ENCODE measurements around the gene USE1.
A peak's percentile ranks its signal among the peaks of the same experiment; 100 is the strongest.

USE1 gene

DNA sequence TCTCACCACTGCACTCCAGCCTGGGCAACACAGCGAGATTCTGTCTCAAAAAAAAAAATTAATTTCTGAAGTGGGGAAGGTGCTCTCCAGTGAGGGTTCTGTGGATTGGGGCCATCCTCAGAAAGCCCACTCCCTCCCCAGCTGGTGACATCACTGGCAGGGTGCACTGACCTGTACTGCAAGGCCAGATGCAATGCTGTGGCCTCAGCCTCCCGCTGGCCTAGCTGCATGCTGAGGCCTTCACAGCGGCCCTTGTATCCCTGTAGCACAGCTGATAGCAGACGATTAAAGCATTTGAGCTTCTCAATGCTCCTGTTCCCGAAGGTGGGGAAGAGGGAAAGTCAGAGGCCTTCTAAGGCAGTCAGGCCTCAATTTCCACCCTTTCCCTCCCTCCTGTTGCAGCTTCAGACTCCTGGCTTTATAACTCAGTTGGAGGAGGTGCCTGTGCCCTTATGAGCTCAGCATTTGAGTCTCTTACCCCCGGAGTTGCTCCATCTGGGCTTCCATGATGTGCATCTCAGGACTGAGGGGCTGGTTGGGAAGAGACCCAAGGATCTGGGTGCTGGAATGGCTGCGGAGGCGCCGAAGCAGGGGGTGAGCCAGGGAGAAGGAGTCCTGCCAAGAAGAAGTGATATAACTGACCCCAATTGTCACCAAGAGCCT lies 44.1 kb downstream of the USE1 start:
- H3F3A ChIP-seq (ENCODE audit: insufficient read depth, low read length): no peaks in the 10 kb centered on the region
- H3K27ac ChIP-seq (ENCODE audit: low read length): no peak overlapping the region
- TF ChIP-seq EZH2 (optimal IDR thresholded peaks at IDR 0.05; ENCODE audit: low read depth, low read length): no peak
- no peaks in the 10 kb centered on the region for H3K4me1 ChIP-seq (ENCODE audit: low read length)
- no peaks in the 10 kb centered on the region for H4K20me1 ChIP-seq (ENCODE audit: insufficient read depth, low read length)
- no peak overlapping the region for H3K4me3 ChIP-seq (ENCODE audit: low read length)
- H3K9me3 ChIP-seq (replicated peaks; ENCODE audit: insufficient read depth, low read length): no peaks in the 10 kb centered on the region
- H3K4me2 ChIP-seq (ENCODE audit: low read depth, low read length): no peak overlapping the region
- no peaks in the 10 kb centered on the region for H3K79me2 ChIP-seq (ENCODE audit: low read length)
- H3K9me2 ChIP-seq (replicated peaks; ENCODE audit: insufficient read depth, low read length): no peaks in the 10 kb centered on the region
- no peak for DNase-seq
- peaks cover 25% of the 10 kb centered on the region for H3K27me3 ChIP-seq (replicated peaks; ENCODE audit: insufficient read depth, low read length)
- no peak overlapping the region for H2AFZ ChIP-seq (ENCODE audit: low read length)
- no peak overlapping the region for H3K9ac ChIP-seq (ENCODE audit: low read length)
- H3K36me3 ChIP-seq (replicated peaks; ENCODE audit: insufficient read depth, low read length): no peaks in the 10 kb centered on the region

DNA sequence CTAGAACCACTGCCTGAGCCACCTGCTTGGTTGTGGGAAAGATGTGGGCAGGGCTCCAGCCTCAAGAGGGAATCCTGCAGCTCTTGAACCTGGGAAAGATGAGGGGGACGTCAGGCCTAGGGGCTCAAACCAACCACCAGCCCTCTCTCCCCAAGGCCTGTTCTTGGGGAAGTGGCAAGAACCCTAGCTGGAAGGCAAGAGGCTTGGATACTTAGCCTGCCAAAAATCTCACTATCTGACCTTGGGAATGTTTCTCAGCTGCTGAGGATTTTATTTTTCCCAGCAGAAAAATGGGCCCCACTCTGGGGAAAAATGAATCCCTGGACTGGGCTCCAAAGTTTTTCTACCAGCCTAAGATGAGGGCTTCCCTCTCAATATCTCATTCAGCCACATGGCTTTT lies 44.8 kb downstream of the USE1 start:
- no peaks in the 10 kb centered on the region for H3K36me3 ChIP-seq (replicated peaks; ENCODE audit: insufficient read depth, low read length)
- TF ChIP-seq EZH2phosphoT487 (IDR thresholded peaks at IDR 0.05; ENCODE audit: low read length) (no peak), EZH2 (optimal IDR thresholded peaks at IDR 0.05; ENCODE audit: low read depth, low read length) (no peak)
- TF ChIP-seq, protein P1, sequence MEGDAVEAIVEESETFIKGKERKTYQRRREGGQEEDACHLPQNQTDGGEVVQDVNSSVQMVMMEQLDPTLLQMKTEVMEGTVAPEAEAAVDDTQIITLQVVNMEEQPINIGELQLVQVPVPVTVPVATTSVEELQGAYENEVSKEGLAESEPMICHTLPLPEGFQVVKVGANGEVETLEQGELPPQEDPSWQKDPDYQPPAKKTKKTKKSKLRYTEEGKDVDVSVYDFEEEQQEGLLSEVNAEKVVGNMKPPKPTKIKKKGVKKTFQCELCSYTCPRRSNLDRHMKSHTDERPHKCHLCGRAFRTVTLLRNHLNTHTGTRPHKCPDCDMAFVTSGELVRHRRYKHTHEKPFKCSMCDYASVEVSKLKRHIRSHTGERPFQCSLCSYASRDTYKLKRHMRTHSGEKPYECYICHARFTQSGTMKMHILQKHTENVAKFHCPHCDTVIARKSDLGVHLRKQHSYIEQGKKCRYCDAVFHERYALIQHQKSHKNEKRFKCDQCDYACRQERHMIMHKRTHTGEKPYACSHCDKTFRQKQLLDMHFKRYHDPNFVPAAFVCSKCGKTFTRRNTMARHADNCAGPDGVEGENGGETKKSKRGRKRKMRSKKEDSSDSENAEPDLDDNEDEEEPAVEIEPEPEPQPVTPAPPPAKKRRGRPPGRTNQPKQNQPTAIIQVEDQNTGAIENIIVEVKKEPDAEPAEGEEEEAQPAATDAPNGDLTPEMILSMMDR (IDR thresholded peaks at IDR 0.05; ENCODE audit: low read length): no peak
- H3K9me3 ChIP-seq (replicated peaks; ENCODE audit: insufficient read depth, low read length): no peaks in the 10 kb centered on the region

DNA sequence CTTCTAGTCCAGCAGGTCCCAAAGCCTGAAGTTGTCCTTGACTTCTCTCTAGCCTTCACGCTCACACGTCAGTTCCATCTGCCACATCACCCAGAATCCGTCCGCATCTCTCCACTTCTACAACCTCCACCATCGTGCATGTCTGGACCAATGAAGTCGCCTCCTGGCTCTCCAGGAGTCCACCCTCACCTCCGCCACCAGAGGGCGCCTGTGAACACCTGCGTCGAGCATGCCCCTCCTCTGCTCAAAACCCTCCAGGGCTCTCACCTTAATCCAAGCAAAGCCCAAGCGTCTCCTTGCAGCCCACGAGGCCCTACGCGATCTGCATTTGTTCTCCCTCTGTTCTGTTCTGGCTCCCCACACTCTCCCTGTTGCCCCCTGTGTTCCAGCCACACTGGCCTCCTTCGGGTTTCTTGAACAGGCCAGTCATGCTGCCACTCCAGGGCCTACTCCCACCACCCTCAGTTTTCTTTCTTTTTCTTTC lies 45.7 kb downstream of the USE1 start:
- Histone ChIP-seq H3K4me3 (ENCODE audit: low read length) (no peak overlapping the region), H3K79me2 (ENCODE audit: low read length) (no peaks in the 10 kb centered on the region), H3K9me2 (replicated peaks; ENCODE audit: insufficient read depth, low read length) (no peaks in the 10 kb centered on the region), H3K9ac (ENCODE audit: low read length) (peak overlapping the region; percentile 15; the same call in 1 of the 2 replicates), H3K4me1 (ENCODE audit: low read length) (peaks cover under 1% of the 10 kb centered on the region; the same call in 1 of the 2 replicates), H3K27me3 (replicated peaks; ENCODE audit: insufficient read depth, low read length) (peaks cover 9% of the 10 kb centered on the region), H3K36me3 (replicated peaks; ENCODE audit: insufficient read depth, low read length) (no peaks in the 10 kb centered on the region), H3K27ac (ENCODE audit: low read length) (no peak overlapping the region), H3F3A (ENCODE audit: insufficient read depth, low read length) (no peaks in the 10 kb centered on the region), H3K4me2 (ENCODE audit: low read depth, low read length) (peak overlapping the region; percentile 12; the same call in 1 of the 2 replicates), H2AFZ (ENCODE audit: low read length) (peak overlapping the region; percentile 32; the same call in 1 of the 2 replicates), H3K9me3 (replicated peaks; ENCODE audit: insufficient read depth, low read length) (no peaks in the 10 kb centered on the region), H4K20me1 (ENCODE audit: insufficient read depth, low read length) (no peaks in the 10 kb centered on the region)
- peak; percentile 89 for DNase-seq
- no peak for TF ChIP-seq EZH2phosphoT487 (IDR thresholded peaks at IDR 0.05; ENCODE audit: low read length)
- TF ChIP-seq, protein P1 (IDR thresholded peaks at IDR 0.05; ENCODE audit: low read length): peak; percentile 97
- TF ChIP-seq EZH2 (optimal IDR thresholded peaks at IDR 0.05; ENCODE audit: low read depth, low read length): no peak

More for the DNA sequence above, 44.8 kb downstream of the USE1 start:
- Histone ChIP-seq H3F3A (ENCODE audit: insufficient read depth, low read length) (no peaks in the 10 kb centered on the region), H3K4me1 (ENCODE audit: low read length) (no peaks in the 10 kb centered on the region), H2AFZ (ENCODE audit: low read length) (no peak overlapping the region), H3K79me2 (ENCODE audit: low read length) (no peaks in the 10 kb centered on the region), H3K4me2 (ENCODE audit: low read depth, low read length) (no peak overlapping the region), H3K27me3 (replicated peaks; ENCODE audit: insufficient read depth, low read length) (peaks cover 19% of the 10 kb centered on the region), H3K4me3 (ENCODE audit: low read length) (no peak overlapping the region), H3K9ac (ENCODE audit: low read length) (no peak overlapping the region), H3K27ac (ENCODE audit: low read length) (no peak overlapping the region), H3K9me2 (replicated peaks; ENCODE audit: insufficient read depth, low read length) (no peaks in the 10 kb centered on the region), H4K20me1 (ENCODE audit: insufficient read depth, low read length) (no peaks in the 10 kb centered on the region)
- DNase-seq: no peak

DNA sequence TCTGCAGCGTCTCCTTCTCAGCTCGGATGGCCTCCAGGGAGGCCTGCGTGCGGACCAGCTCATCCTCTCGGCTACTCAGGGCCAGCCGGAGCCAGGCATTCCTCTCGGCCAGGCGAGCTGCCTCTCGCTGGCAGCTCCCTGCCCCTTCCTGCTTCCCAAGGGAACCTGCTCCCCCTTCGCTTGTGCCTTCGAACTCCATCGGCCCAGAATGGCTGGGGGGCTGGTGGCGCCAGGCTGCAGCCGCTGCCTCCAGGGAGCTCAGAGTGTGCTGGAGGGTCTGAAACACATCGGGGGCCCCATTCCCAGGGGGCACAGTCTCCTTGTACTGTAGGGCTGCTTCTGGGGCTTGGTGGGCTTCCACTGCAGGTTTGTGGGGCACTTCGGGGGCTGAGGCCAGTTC lies 47.4 kb downstream of the USE1 start:
- H4K20me1 ChIP-seq (ENCODE audit: insufficient read depth, low read length): no peaks in the 10 kb centered on the region
- H3K36me3 ChIP-seq (replicated peaks; ENCODE audit: insufficient read depth, low read length): no peaks in the 10 kb centered on the region
- peaks cover 2% of the 10 kb centered on the region for H3K79me2 ChIP-seq (ENCODE audit: low read length)
- no peak for DNase-seq
- no peak for TF ChIP-seq EZH2 (optimal IDR thresholded peaks at IDR 0.05; ENCODE audit: low read depth, low read length)
- TF ChIP-seq, protein P1 (IDR thresholded peaks at IDR 0.05; ENCODE audit: low read length): no peak
- no peak for TF ChIP-seq EZH2phosphoT487 (IDR thresholded peaks at IDR 0.05; ENCODE audit: low read length)
- H2AFZ ChIP-seq (ENCODE audit: low read length): no peak overlapping the region
- H3K9me3 ChIP-seq (replicated peaks; ENCODE audit: insufficient read depth, low read length): no peaks in the 10 kb centered on the region
- H3K4me3 ChIP-seq (ENCODE audit: low read length): no peak overlapping the region
- no peak overlapping the region for H3K27ac ChIP-seq (ENCODE audit: low read length)
- H3K4me2 ChIP-seq (ENCODE audit: low read depth, low read length): no peak overlapping the region
- H3K9me2 ChIP-seq (replicated peaks; ENCODE audit: insufficient read depth, low read length): no peaks in the 10 kb centered on the region
- no peaks in the 10 kb centered on the region; the same call in 1 of the 2 replicates for H3K27me3 ChIP-seq (replicated peaks; ENCODE audit: insufficient read depth, low read length)
- peaks cover 8% of the 10 kb centered on the region; the same call in 1 of the 2 replicates for H3F3A ChIP-seq (ENCODE audit: insufficient read depth, low read length)
- no peak overlapping the region for H3K9ac ChIP-seq (ENCODE audit: low read length)
- peaks cover 5% of the 10 kb centered on the region; the same call in 1 of the 2 replicates for H3K4me1 ChIP-seq (ENCODE audit: low read length)

Data from MM.1S (cell line).